Measurements from ENCODE around the gene RNF141.

Gene RNF141

GRCh38 chr11:10476927-10477689 is 63.9 kb downstream of the RNF141 start:
- Histone ChIP-seq H3K4me1 (ENCODE audit: low read length) (no peaks in the 10 kb centered on the region), H4K20me1 (ENCODE audit: insufficient read depth, low read length) (no peaks in the 10 kb centered on the region; the same call in 1 of the 2 replicates), H3K27me3 (replicated peaks; ENCODE audit: insufficient read depth, low read length) (no peaks in the 10 kb centered on the region), H3F3A (ENCODE audit: insufficient read depth, low read length) (no peaks in the 10 kb centered on the region), H3K27ac (ENCODE audit: low read length) (no peak overlapping the region), H3K4me2 (ENCODE audit: low read depth, low read length) (no peak overlapping the region), H3K79me2 (ENCODE audit: low read length) (no peaks in the 10 kb centered on the region; the same call in 1 of the 2 replicates), H3K36me3 (replicated peaks; ENCODE audit: insufficient read depth, low read length) (no peaks in the 10 kb centered on the region), H3K9me3 (replicated peaks; ENCODE audit: insufficient read depth, low read length) (no peaks in the 10 kb centered on the region), H3K9me2 (replicated peaks; ENCODE audit: insufficient read depth, low read length) (no peaks in the 10 kb centered on the region), H2AFZ (ENCODE audit: low read length) (no peak overlapping the region), H3K4me3 (ENCODE audit: low read length) (no peak overlapping the region), H3K9ac (ENCODE audit: low read length) (no peak overlapping the region)
- TF ChIP-seq EZH2 (optimal IDR thresholded peaks at IDR 0.05; ENCODE audit: low read depth, low read length) (no peak), CTCF (IDR thresholded peaks at IDR 0.05; ENCODE audit: low read length) (no peak)
- no peak for DNase-seq

- Histone ChIP-seq H3K9ac (ENCODE audit: low read length) (no peak overlapping the region), H3K9me3 (replicated peaks; ENCODE audit: insufficient read depth, low read length) (no peaks in the 10 kb centered on the region), H3K4me1 (ENCODE audit: low read length) (no peaks in the 10 kb centered on the region), H3K9me2 (replicated peaks; ENCODE audit: insufficient read depth, low read length) (no peaks in the 10 kb centered on the region), H4K20me1 (ENCODE audit: insufficient read depth, low read length) (no peaks in the 10 kb centered on the region; the same call in 1 of the 2 replicates), H3K4me2 (ENCODE audit: low read depth, low read length) (no peak overlapping the region), H3K79me2 (ENCODE audit: low read length) (no peaks in the 10 kb centered on the region; the same call in 1 of the 2 replicates), H3K36me3 (replicated peaks; ENCODE audit: insufficient read depth, low read length) (no peaks in the 10 kb centered on the region), H3K27ac (ENCODE audit: low read length) (no peak overlapping the region), H3K4me3 (ENCODE audit: low read length) (no peak overlapping the region), H3F3A (ENCODE audit: insufficient read depth, low read length) (no peaks in the 10 kb centered on the region), H3K27me3 (replicated peaks; ENCODE audit: insufficient read depth, low read length) (no peaks in the 10 kb centered on the region), H2AFZ (ENCODE audit: low read length) (no peak overlapping the region)
- no peak for DNase-seq
- TF ChIP-seq EZH2 (optimal IDR thresholded peaks at IDR 0.05; ENCODE audit: low read depth, low read length), result no peak
- TF ChIP-seq CTCF (IDR thresholded peaks at IDR 0.05; ENCODE audit: low read length), result no peak
- no peak for TF ChIP-seq EZH2phosphoT487 (IDR thresholded peaks at IDR 0.05; ENCODE audit: low read length)
Observed at GRCh38 chr11:10476342-10476741, 64.6 kb downstream of the RNF141 start.

- Histone ChIP-seq H2AFZ (ENCODE audit: low read length) (no peak overlapping the region), H3K4me1 (ENCODE audit: low read length) (no peaks in the 10 kb centered on the region), H4K20me1 (ENCODE audit: insufficient read depth, low read length) (no peaks in the 10 kb centered on the region; the same call in 1 of the 2 replicates), H3K9me3 (replicated peaks; ENCODE audit: insufficient read depth, low read length) (no peaks in the 10 kb centered on the region), H3K27ac (ENCODE audit: low read length) (no peak overlapping the region), H3K4me3 (ENCODE audit: low read length) (no peak overlapping the region), H3F3A (ENCODE audit: insufficient read depth, low read length) (no peaks in the 10 kb centered on the region), H3K4me2 (ENCODE audit: low read depth, low read length) (no peak overlapping the region), H3K9me2 (replicated peaks; ENCODE audit: insufficient read depth, low read length) (no peaks in the 10 kb centered on the region), H3K36me3 (replicated peaks; ENCODE audit: insufficient read depth, low read length) (no peaks in the 10 kb centered on the region), H3K9ac (ENCODE audit: low read length) (no peak overlapping the region), H3K27me3 (replicated peaks; ENCODE audit: insufficient read depth, low read length) (no peaks in the 10 kb centered on the region), H3K79me2 (ENCODE audit: low read length) (no peaks in the 10 kb centered on the region; the same call in 1 of the 2 replicates)
- no peak for DNase-seq
- no peak for TF ChIP-seq EZH2phosphoT487 (IDR thresholded peaks at IDR 0.05; ENCODE audit: low read length)
- no peak for TF ChIP-seq EZH2 (optimal IDR thresholded peaks at IDR 0.05; ENCODE audit: low read depth, low read length)
- no peak for TF ChIP-seq CTCF (IDR thresholded peaks at IDR 0.05; ENCODE audit: low read length)
Observed at GRCh38 chr11:10474551-10474950, 66.4 kb downstream of the RNF141 start.

Measured in MM.1S (cell line).